Adrenal gland (tissue), 12 donors: Measurements from ENCODE around the gene F12. TPM values are rescaled to one million over a fixed set of nuclear protein-coding genes. Genes with fewer than 3 reads are reported as not detected.
A peak's percentile ranks its signal among the peaks of the same experiment; 100 is the strongest.

Experiments
- DNase-seq, 7 donors: peaks; one replicate each; pipeline ENCODE4 v3.0.0-alpha.2; 2019 to 2020
- H3K27ac ChIP-seq, 5 donors: fragments of 200-600 bp; sonication (generic) in 4 of 5; 1 replicate in 3 of 5; 2 replicates in 2 of 5; pipeline versions ENCODE4 v1.5.1 to v1.8.0; 2016 to 2020; ENCODE audit warnings: mild to moderate bottlenecking in 1 of 5
- H3K27me3 ChIP-seq: fragments of 200-600 bp; 2 replicates; pipeline ENCODE4 v1.8.0; 2021
- H3K36me3 ChIP-seq, 2 donors: fragments of 200-600 bp; replicated peaks in 1 of 2; 1 replicate in 1 of 2; 2 replicates in 1 of 2; pipeline versions ENCODE4 v1.5.1 to v1.8.0; 2018 to 2022
- H3K4me1 ChIP-seq, 2 donors: fragments of 200-600 bp; replicated peaks in 1 of 2; 1 replicate in 1 of 2; 2 replicates in 1 of 2; pipeline versions ENCODE4 v1.5.1 to v1.8.0; 2018 to 2021
- H3K4me3 ChIP-seq, 4 donors: fragments of 200-600 bp; sonication (generic) in 3 of 4; one replicate each; pipeline ENCODE4 v1.5.1; 2016 to 2018
- H3K9me3 ChIP-seq, 3 donors: fragments of 200-600 bp; sonication (generic) in 1 of 3; replicated peaks in 1 of 3; 1 replicate in 2 of 3; 2 replicates in 1 of 3; pipeline versions ENCODE4 v1.5.1 to v1.8.0; 2016 to 2021
- POLR2A ChIP-seq, 2 donors: fragments of 450-650 bp; IDR thresholded peaks; one replicate each; pipeline ENCODE4 v1.6.1; 2017; ENCODE audit warnings: antibody characterized with exemption in 2 of 2, mild to moderate bottlenecking in 2 of 2, moderate library complexity in 1 of 2
- WGBS, 4 donors: extraction: QIAGEN DNeasy Blood & Tissue Kit in 2 of 4; methylation state at CpG; one replicate each; pipeline versions ENCODE4 v1.1.5 to v1.1.7; 2013 to 2017; 5-methylcytosine and 5-hydroxymethylcytosine counted together
- intact Hi-C, 2 donors: fragments of 100-400 bp; cut with DNase I; formaldehyde crosslinking; loops; one replicate each; pipeline versions ENCODE4 v1.14.1 to v1.15.0; 2022 to 2023
- polyA plus RNA-seq, 3 donors: library from polyadenylated mRNA; stranded (reverse); fragments of 200-250 nt in 2 of 3; fragments of 350-450 nt in 1 of 3; fragmentation: Illumina TruSeq in 1 of 3; extraction: RNeasy Lipid Tissue Mini Kit (QIAGEN cat#74804) in 1 of 3; gene quantifications; one replicate each; pipeline ENCODE4 v1.2.3, GENCODE V29; 2013 to 2014
- total RNA-seq, 9 donors: library from RNA; depleted of rRNA in 4 of 9; stranded (reverse); fragments of >200 nt in 4 of 9; fragments of 120-200 nt in 1 of 9; fragmentation: NEBNext Ultra II Directional in 1 of 9; extraction: Animal tissue kit (Norgen Biotek cat#: 25700) in 1 of 9; gene quantifications; one replicate each; pipeline versions ENCODE4 v1.1.0 to v1.2.4, GENCODE V29; 2013 to 2023
- TF ChIP-seq, protein P1 (sequence below), 6 experiments: fragments of 450-650 bp in 4 of 6; fragments of 200-600 bp in 2 of 6; sonication (generic) in 1 of 6; IDR thresholded peaks; 1 replicate in 5 of 6; 2 replicates in 1 of 6; pipeline versions ENCODE4 v1.5.1 to v1.8.0; 2016 to 2021; ENCODE audit warnings: antibody characterized with exemption in 6 of 6, mild to moderate bottlenecking in 2 of 6, moderate library complexity in 1 of 6
- donor health status: healthy with polysubstance abuse.
- donor health status: Bipolar disorder and iron deficiency.
- donor health status: DM: yes; HTN: yes; CAD: no.
- donor health status: DM: no; HTN: no; CAD: no.
- donor health status: DM: no; HTN: no; CAD: no.
- donor health status: DM: yes; HTN: yes; CAD: no.

The F12 gene
- total and polyA plus RNA-seq, 12 donors: 0.11 to 0.80 (median 0.36) TPM; not detected in 3

- WGBS, 4 donors: 70 to 84% (median 81%) methylated on average over 5 to 14 of the region's 14 CpGs
- peaks cover 27 to 36% of the 10 kb centered on the region in 2 donors for H3K4me1 ChIP-seq
- intact Hi-C loops: no loop called here
These were observed 43.4 kb downstream of the F12 start for GRCh38 chr5:177365845-177366527.

GRCh38 chr5:177364159-177364962 lies 45.0 kb downstream of the F12 start:
- DNase-seq: no peak
- Histone ChIP-seq H3K4me3 (no peak overlapping the region), H3K9me3 (no peaks in the 10 kb centered on the region), H3K27ac (no peak overlapping the region), H3K36me3 (no peaks in the 10 kb centered on the region), H3K27me3 (no peaks in the 10 kb centered on the region), H3K4me1 (peaks cover 27 to 31% of the 10 kb centered on the region in 2 donors)
- intact Hi-C loops: no loop called here
- TF ChIP-seq POLR2A (IDR thresholded peaks at IDR 0.05): no peak
- TF ChIP-seq, protein P1, sequence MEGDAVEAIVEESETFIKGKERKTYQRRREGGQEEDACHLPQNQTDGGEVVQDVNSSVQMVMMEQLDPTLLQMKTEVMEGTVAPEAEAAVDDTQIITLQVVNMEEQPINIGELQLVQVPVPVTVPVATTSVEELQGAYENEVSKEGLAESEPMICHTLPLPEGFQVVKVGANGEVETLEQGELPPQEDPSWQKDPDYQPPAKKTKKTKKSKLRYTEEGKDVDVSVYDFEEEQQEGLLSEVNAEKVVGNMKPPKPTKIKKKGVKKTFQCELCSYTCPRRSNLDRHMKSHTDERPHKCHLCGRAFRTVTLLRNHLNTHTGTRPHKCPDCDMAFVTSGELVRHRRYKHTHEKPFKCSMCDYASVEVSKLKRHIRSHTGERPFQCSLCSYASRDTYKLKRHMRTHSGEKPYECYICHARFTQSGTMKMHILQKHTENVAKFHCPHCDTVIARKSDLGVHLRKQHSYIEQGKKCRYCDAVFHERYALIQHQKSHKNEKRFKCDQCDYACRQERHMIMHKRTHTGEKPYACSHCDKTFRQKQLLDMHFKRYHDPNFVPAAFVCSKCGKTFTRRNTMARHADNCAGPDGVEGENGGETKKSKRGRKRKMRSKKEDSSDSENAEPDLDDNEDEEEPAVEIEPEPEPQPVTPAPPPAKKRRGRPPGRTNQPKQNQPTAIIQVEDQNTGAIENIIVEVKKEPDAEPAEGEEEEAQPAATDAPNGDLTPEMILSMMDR (IDR thresholded peaks at IDR 0.05): no peak
- 65 to 76% (median 72%) methylated on average over 7 to 11 of the region's 11 CpGs for WGBS, 4 donors

More at GRCh38 chr5:177365845-177366527, 43.4 kb downstream of the F12 start:
- peak overlapping the region; percentile 87 to 98 (median 94) for H3K27ac ChIP-seq
- no peaks in the 10 kb centered on the region for H3K36me3 ChIP-seq
- peak in 2 of 7 donors; percentile 35 to 36 for DNase-seq
- no peak for TF ChIP-seq POLR2A (IDR thresholded peaks at IDR 0.05)
- TF ChIP-seq, protein P1 (IDR thresholded peaks at IDR 0.05): no peak
- no peak overlapping the region for H3K4me3 ChIP-seq
- H3K9me3 ChIP-seq: no peaks in the 10 kb centered on the region
- H3K27me3 ChIP-seq: no peaks in the 10 kb centered on the region

- TF ChIP-seq POLR2A (IDR thresholded peaks at IDR 0.05): no peak
- TF ChIP-seq, protein P1 (IDR thresholded peaks at IDR 0.05): no peak
- no peaks in the 10 kb centered on the region for H3K9me3 ChIP-seq
- peak overlapping the region in 2 of 4 donors; percentile 18 to 55 for H3K4me3 ChIP-seq
- WGBS, 4 donors: 35 to 39% (median 37%) methylated on average over 10 of the region's 10 CpGs
- no peak for DNase-seq
- H3K27ac ChIP-seq: no peak overlapping the region
- no peaks in the 10 kb centered on the region for H3K27me3 ChIP-seq
- no peaks in the 10 kb centered on the region for H3K36me3 ChIP-seq
- intact Hi-C loops: no loop called here
- peaks cover 27 to 31% of the 10 kb centered on the region in 2 donors for H3K4me1 ChIP-seq
These were observed 45.8 kb downstream of the F12 start for GRCh38 chr5:177363565-177363964.
